Left ventricle myocardium inferior (tissue), 1 donor: ENCODE results near the gene PLPP4. TPM values are rescaled to one million over a fixed set of nuclear protein-coding genes. Genes with fewer than 3 reads are reported as not detected.

Source experiments
- DNase-seq: peaks from one replicate; pipeline ENCODE4 v3.0.0-alpha.2; 2020
- H3K27ac ChIP-seq: fragments of 200-600 bp; replicated peaks from 2 replicates; pipeline ENCODE4 v1.8.0; 2021
- H3K27me3 ChIP-seq: fragments of 200-600 bp; 2 replicates; pipeline ENCODE4 v1.8.0; 2021; ENCODE audit warnings: low read depth
- H3K36me3 ChIP-seq: fragments of 200-600 bp; 2 replicates; pipeline ENCODE4 v1.8.0; 2021
- H3K4me1 ChIP-seq: fragments of 200-600 bp; 2 replicates; pipeline ENCODE4 v1.8.0; 2021
- H3K4me3 ChIP-seq: fragments of 200-600 bp; 2 replicates; pipeline ENCODE4 v1.8.0; 2021; ENCODE audit warnings: mild to moderate bottlenecking, moderate library complexity
- H3K9me3 ChIP-seq: fragments of 200-600 bp; replicated peaks from 2 replicates; pipeline ENCODE4 v1.8.0; 2021
- CTCF ChIP-seq: fragments of 200-600 bp; IDR thresholded peaks from 2 replicates; pipeline ENCODE4 v1.8.0; 2021; ENCODE audit warnings: antibody characterized with exemption, mild to moderate bottlenecking, borderline replicate concordance
- intact Hi-C: fragments of 100-400 bp; cut with micrococcal nuclease; formaldehyde crosslinking; loops from one replicate; pipeline ENCODE4 v1.11.0; 2022
- total RNA-seq: library from RNA; stranded (reverse); fragmentation: NEBNext Ultra II Directional; extraction: Animal tissue kit (Norgen Biotek cat#: 25700); gene quantifications from one replicate; pipeline ENCODE4 v1.2.1, GENCODE V29; 2021
- donor health status: DM: no; HTN: yes; CAD: no; lungs with severe emphysema.

PLPP4 gene
- total RNA-seq, 1 donor from 2014 or later = not detected

DNA sequence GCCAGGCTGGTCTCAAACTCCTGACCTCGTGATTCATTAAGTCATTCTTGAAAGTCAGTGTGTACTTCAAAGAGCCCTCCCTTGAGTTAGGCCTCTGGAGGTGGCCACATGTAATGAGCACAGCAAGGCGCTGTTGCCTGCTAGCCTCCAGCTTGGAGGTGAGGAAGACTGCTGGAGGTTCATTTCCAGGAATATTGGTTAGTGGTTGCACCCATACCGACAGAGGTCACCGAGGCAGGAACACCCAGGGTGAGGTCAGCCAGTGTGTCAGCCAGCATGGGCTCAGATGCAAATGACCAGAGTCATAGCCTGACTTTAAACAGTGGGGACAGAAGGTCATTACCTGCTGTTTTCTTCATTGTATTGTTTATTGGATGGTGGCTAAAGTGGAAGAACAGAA lies 85.0 kb downstream of the PLPP4 start:
- no peak overlapping the region for H3K4me3 ChIP-seq

DNA sequence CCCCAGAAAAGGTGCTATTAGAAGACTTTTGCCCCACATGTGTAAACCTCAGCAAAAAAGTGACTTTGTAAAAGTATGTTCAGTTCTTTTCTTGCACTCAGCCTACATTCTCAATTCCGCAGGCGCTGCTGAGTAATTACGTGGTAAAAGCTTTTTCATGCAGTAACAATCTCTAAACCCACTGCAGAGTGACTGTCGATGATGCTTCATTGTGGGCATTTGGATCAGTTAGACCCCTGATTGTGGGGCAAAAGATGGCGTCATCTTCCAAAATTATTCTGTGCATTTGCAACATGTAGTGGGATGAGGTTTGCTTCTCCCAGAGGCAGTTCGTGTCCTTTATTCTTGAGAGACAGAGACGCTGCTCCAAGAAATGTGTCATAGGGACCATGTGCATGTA lies 85.6 kb downstream of the PLPP4 start:
- Histone ChIP-seq H3K27me3 (no peaks in the 10 kb centered on the region), H3K27ac (no peak overlapping the region), H3K4me1 (no peaks in the 10 kb centered on the region), H3K9me3 (no peaks in the 10 kb centered on the region), H3K4me3 (no peak overlapping the region), H3K36me3 (no peaks in the 10 kb centered on the region)
- TF ChIP-seq CTCF = no peak
- no peak for DNase-seq
- intact Hi-C loops = no loop called here

More for the DNA sequence above, 85.0 kb downstream of the PLPP4 start:
- no peak for TF ChIP-seq CTCF
- Histone ChIP-seq H3K36me3 (no peaks in the 10 kb centered on the region), H3K27ac (no peak overlapping the region), H3K9me3 (no peaks in the 10 kb centered on the region), H3K4me1 (no peaks in the 10 kb centered on the region), H3K27me3 (no peaks in the 10 kb centered on the region)
- intact Hi-C loops = no loop called here
- DNase-seq = no peak

DNA sequence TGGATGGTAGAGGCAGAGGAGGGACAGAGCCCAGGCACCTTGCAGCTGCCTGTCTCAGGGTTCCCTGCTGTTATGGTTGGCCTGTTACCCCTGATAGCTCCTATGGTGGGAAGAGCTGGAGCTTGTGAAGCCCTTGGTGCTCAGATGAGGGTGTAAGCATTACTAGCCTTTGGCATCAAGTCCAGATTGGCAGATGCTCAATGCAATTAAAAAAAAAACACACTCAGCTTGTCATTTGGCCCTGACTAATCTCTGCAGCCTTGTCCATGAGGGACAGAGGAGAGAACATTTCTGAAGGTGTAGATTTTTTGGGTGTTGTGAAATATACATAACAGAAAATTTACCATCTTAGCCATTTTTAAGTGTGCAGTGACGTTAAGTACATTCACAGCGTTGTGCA lies 86.3 kb downstream of the PLPP4 start:
- intact Hi-C loops = no loop called here
- H3K27ac ChIP-seq = no peak overlapping the region
- TF ChIP-seq CTCF = no peak
- no peak for DNase-seq
- H3K4me3 ChIP-seq = no peak overlapping the region
- no peaks in the 10 kb centered on the region for H3K36me3 ChIP-seq
- no peaks in the 10 kb centered on the region for H3K27me3 ChIP-seq
- no peaks in the 10 kb centered on the region for H3K4me1 ChIP-seq
- peaks cover 3% of the 10 kb centered on the region for H3K9me3 ChIP-seq

DNA sequence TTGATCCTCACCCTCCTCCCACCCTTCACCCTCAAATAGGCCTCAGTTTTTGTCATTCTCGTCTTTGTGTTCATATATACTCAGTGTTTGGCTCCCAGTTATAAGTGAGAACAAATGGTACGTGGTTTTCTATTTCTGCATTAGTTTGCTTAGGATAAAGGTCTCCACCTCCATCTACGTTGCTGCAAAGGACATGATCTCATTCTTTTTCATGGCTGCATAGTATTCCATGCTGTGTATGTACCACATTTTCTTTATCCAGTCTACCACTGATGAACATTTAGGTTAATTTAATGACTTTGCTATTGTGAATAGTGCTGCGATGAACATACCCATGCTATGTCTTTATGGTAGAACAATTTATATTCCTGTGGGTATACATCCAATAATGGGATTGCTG lies 91.2 kb downstream of the PLPP4 start:
- no peak for TF ChIP-seq CTCF

GRCh38 chr10:120552262-120552661 lies 95.2 kb downstream of the PLPP4 start:
- no peak overlapping the region for H3K4me3 ChIP-seq
- no peak overlapping the region for H3K27ac ChIP-seq
- TF ChIP-seq CTCF = no peak
- intact Hi-C loops = no loop called here
- peaks cover 44% of the 10 kb centered on the region for H3K9me3 ChIP-seq
- DNase-seq = no peak
- H3K4me1 ChIP-seq = no peaks in the 10 kb centered on the region
- H3K36me3 ChIP-seq = no peaks in the 10 kb centered on the region
- no peaks in the 10 kb centered on the region for H3K27me3 ChIP-seq

More for the DNA sequence above, 91.2 kb downstream of the PLPP4 start:
- Histone ChIP-seq H3K27ac (no peak overlapping the region), H3K36me3 (no peaks in the 10 kb centered on the region), H3K4me3 (no peak overlapping the region), H3K27me3 (no peaks in the 10 kb centered on the region), H3K4me1 (no peaks in the 10 kb centered on the region), H3K9me3 (peaks cover 24% of the 10 kb centered on the region)
- no peak for DNase-seq
- intact Hi-C loops = no loop called here

DNA sequence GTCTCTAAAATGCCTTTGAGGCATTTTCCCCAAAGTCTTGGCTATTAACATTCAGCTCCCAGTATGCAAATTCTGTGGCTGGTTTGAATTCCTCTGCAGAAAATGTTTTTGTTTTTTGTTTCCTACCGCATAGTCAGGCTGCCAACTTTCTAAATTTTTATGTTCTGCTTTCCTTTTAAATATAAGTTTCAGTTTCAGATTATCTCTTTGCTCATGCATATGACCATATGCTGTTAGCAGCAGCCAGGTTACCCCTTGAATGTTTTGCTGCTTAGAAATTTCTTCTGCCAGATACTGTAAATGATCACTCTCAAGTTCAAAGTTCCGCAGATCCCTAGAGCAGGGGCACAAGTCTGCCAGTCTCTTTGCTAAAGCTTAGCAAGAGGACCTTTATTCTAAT lies 96.9 kb downstream of the PLPP4 start:
- TF ChIP-seq CTCF = no peak

More for the DNA sequence above, 96.9 kb downstream of the PLPP4 start:
- no peak overlapping the region for H3K27ac ChIP-seq
- intact Hi-C loops = no loop called here
- H3K27me3 ChIP-seq = no peaks in the 10 kb centered on the region
- no peak overlapping the region for H3K4me3 ChIP-seq
- H3K4me1 ChIP-seq = no peaks in the 10 kb centered on the region
- no peaks in the 10 kb centered on the region for H3K36me3 ChIP-seq
- DNase-seq = no peak
- H3K9me3 ChIP-seq = peaks cover 36% of the 10 kb centered on the region
